GM12878 (cell line): ENCODE results near the gene STEAP2. TPM values are rescaled to one million over a fixed set of nuclear protein-coding genes. Genes with fewer than 3 reads are reported as not detected.

Source experiments
- ATAC-seq: fragments of 200-7000 bp; cut with Tn5 transposase; 3 replicates; pipeline ENCODE4 v1.9.1; 2020; ENCODE audit warnings: mild to moderate bottlenecking, moderate library complexity
- BruUV-seq: library from RNA; stranded (reverse); fragments of 400-500 nt; replicated peaks from 2 replicates; lab custom pipeline; 2021; lab: Mats Ljungman, UMichigan
- CTCF ChIA-PET: fragments of 300-600 bp; sonication (Branson Sonifier 250); formaldehyde crosslinking; extraction: SDS; loops from one replicate; lab custom pipeline; 2021; ENCODE audit warnings: inconsistent platforms; lab: Yijun Ruan, JAX
- POLR2A ChIA-PET: fragments of 350-600 bp; formaldehyde crosslinking; extraction: SDS; loops from one replicate; lab custom pipeline; 2021; ENCODE audit warnings: inconsistent platforms; lab: Charles Lee
- RAD21 ChIA-PET: fragments of 300-600 bp; sonication (Branson Sonifier 250); formaldehyde crosslinking; loops from one replicate; lab custom pipeline; 2023; ENCODE audit warnings: antibody characterized with exemption; ENCODE audit not compliant: unreplicated experiment; lab: Charles Lee
- SMC1A ChIA-PET: fragments of 300-600 bp; sonication (Branson Sonifier 250); formaldehyde crosslinking; loops from one replicate; lab custom pipeline; 2023; ENCODE audit not compliant: unreplicated experiment, uncharacterized antibody; lab: Charles Lee
- DNase-seq: peaks from one replicate; pipeline ENCODE4 v3.0.0-alpha.2; 2011; ENCODE audit warnings: low read depth, low spot score
- FAIRE-seq: peaks from 3 replicates; lab custom pipeline; 2011; peaks lifted over from hg19 to GRCh38; lab: Jason Lieb, UNC
- H2AFZ ChIP-seq: 2 replicates; pipeline ENCODE4 v1.6.0; 2011; ENCODE audit warnings: low read depth, low read length, control low read depth; ENCODE audit not compliant: control insufficient read depth
- H3K27ac ChIP-seq: 2 replicates; pipeline ENCODE4 v1.5.1; 2011; ENCODE audit warnings: control low read depth; ENCODE audit not compliant: control insufficient read depth, insufficient read depth
- H3K27me3 ChIP-seq, 2 experiments: replicated peaks in 1 of 2; 2 replicates each; pipeline versions ENCODE4 v1.6.0 to v1.6.1; 2011; ENCODE audit warnings: low read length in 1 of 2; ENCODE audit not compliant: control insufficient read depth in 2 of 2, insufficient read depth in 2 of 2
- H3K36me3 ChIP-seq, 2 experiments: 2 replicates each; pipeline ENCODE4 v1.5.1; 2011; ENCODE audit warnings: low read length in 1 of 2; ENCODE audit not compliant: control insufficient read depth in 2 of 2, insufficient read depth in 2 of 2
- H3K4me1 ChIP-seq: 2 replicates; pipeline ENCODE4 v1.6.1; 2011; ENCODE audit warnings: mild to moderate bottlenecking, low read length, moderate library complexity, mixed read lengths; ENCODE audit not compliant: control insufficient read depth, insufficient read depth
- H3K4me2 ChIP-seq: 2 replicates; pipeline ENCODE4 v1.6.0; 2011; ENCODE audit warnings: control low read depth; ENCODE audit not compliant: control insufficient read depth, insufficient read depth
- H3K4me3 ChIP-seq: fragments of 200-600 bp; sonication (generic); 2 replicates; pipeline ENCODE4 v1.5.1; 2016
- H3K79me2 ChIP-seq: 2 replicates; pipeline ENCODE4 v1.6.0; 2011; ENCODE audit warnings: low read length; ENCODE audit not compliant: control insufficient read depth, insufficient read depth
- H3K9ac ChIP-seq: 2 replicates; pipeline ENCODE4 v1.8.0; 2011; ENCODE audit warnings: low read length, control low read depth, mixed read lengths; ENCODE audit not compliant: control insufficient read depth, insufficient read depth
- H3K9me3 ChIP-seq: replicated peaks from 3 replicates; pipeline ENCODE4 v1.5.1; 2011; ENCODE audit warnings: mild to moderate bottlenecking, low read length; ENCODE audit not compliant: control insufficient read depth, insufficient read depth
- H4K20me1 ChIP-seq: 2 replicates; pipeline ENCODE4 v1.6.0; 2011; ENCODE audit not compliant: control insufficient read depth, insufficient read depth
- CREM ChIP-seq: IDR thresholded peaks from 2 replicates; pipeline ENCODE4 v1.6.1; 2014; ENCODE audit warnings: antibody characterized with exemption, low read depth
- EP300 ChIP-seq, 2 experiments: fragments of 150-350 bp in 1 of 2; IDR thresholded peaks; 2 replicates each; pipeline ENCODE4 v1.6.1; 2011 to 2012; ENCODE audit warnings: low read depth in 2 of 2, low read length in 2 of 2, borderline replicate concordance in 1 of 2, improper control_type of control experiment in 1 of 2, inconsistent platforms in 1 of 2; ENCODE audit not compliant: control insufficient read depth in 1 of 2
- GABPA ChIP-seq: IDR thresholded peaks from 2 replicates; pipeline ENCODE4 v1.6.1; 2014; ENCODE audit warnings: antibody characterized with exemption, low read depth, mild to moderate bottlenecking, inconsistent platforms
- JUNB ChIP-seq: IDR thresholded peaks from 2 replicates; pipeline ENCODE4 v1.6.1; 2016; ENCODE audit warnings: antibody characterized with exemption, mild to moderate bottlenecking
- ZNF217 ChIP-seq: fragments of 450-650 bp; IDR thresholded peaks from 2 replicates; pipeline ENCODE4 v1.6.1; 2017; ENCODE audit warnings: antibody characterized with exemption, mild to moderate bottlenecking
- WGBS: methylation state at CpG from one replicate; pipeline ENCODE4 v1.1.6; 2016; ENCODE audit warnings: low lambda C conversion rate; ENCODE audit not compliant: insufficient replicate concordance, insufficient coverage; ENCODE audit errors: missing lambda C conversion rate; 5-methylcytosine and 5-hydroxymethylcytosine counted together
- in situ Hi-C: fragments of 300-500 bp; cut with MboI; formaldehyde crosslinking; loops from 9 replicates; pipeline ENCODE4 v1.14.3; 2018; ENCODE audit warnings: mixed read lengths
- intact Hi-C: fragments of 100-400 bp; cut with micrococcal nuclease; formaldehyde crosslinking; loops from one replicate; pipeline ENCODE4 v1.14.2; 2022; ENCODE audit not compliant: unreplicated experiment
- polyA plus RNA-seq, 11 experiments: library from polyadenylated mRNA; depleted of rRNA in 4 of 11; unstranded in 6 of 11; stranded (reverse) in 5 of 11; fragments of >200 nt; fragmentation: Nextera tagmentation in 4 of 11; fragmentation: Illumina TruSeq in 1 of 11; extraction: Ambion mirVana in 4 of 11; extraction: Trizol in 1 of 11; gene quantifications; 1 replicate in 1 of 11; 2 replicates in 10 of 11; pipeline versions ENCODE4 v1.2.1 to v1.2.3, GENCODE V29; 2011 to 2016; ENCODE audit warnings: inconsistent platforms in 2 of 11, missing spikeins in 2 of 11, low read depth in 1 of 11
- total RNA-seq, 4 experiments: library from RNA; depleted of rRNA in 3 of 4; stranded (reverse); fragments of >200 nt in 3 of 4; fragmentation: Illumina TruSeq in 1 of 4; extraction: Trizol in 1 of 4; gene quantifications; 2 replicates each; pipeline versions ENCODE4 v1.2.1 to v1.2.3, GENCODE V29; 2013 to 2021
- TF ChIP-seq, protein P1 (sequence below): fragments of 450-650 bp; IDR thresholded peaks from 2 replicates; pipeline ENCODE4 v1.6.1; 2017; ENCODE audit warnings: mild to moderate bottlenecking, moderate library complexity
- TF ChIP-seq, protein P2 (sequence below): fragments of 450-650 bp; IDR thresholded peaks from 2 replicates; pipeline ENCODE4 v1.6.1; 2017; ENCODE audit warnings: low read depth, mild to moderate bottlenecking, moderate library complexity
- TF ChIP-seq, protein P3 (sequence below): fragments of 450-650 bp; conservative IDR thresholded peaks from 2 replicates; pipeline ENCODE4 v1.6.1; 2017; ENCODE audit warnings: mild to moderate bottlenecking, moderate library complexity

The STEAP2 gene
- total and polyA plus RNA-seq, 10 of the 15 experiments (the other 5 are each of a cell fraction or from before 2014, with no cell fraction given): 0.64 to 17.6 (median 1.8) TPM

DNA sequence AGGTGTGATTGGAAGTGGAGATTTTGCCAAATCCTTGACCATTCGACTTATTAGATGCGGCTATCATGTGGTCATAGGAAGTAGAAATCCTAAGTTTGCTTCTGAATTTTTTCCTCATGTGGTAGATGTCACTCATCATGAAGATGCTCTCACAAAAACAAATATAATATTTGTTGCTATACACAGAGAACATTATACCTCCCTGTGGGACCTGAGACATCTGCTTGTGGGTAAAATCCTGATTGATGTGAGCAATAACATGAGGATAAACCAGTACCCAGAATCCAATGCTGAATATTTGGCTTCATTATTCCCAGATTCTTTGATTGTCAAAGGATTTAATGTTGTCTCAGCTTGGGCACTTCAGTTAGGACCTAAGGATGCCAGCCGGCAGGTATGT lies 13.6 kb downstream of the STEAP2 start:
- Histone ChIP-seq H3K4me1 (no peaks in the 10 kb centered on the region), H3K9ac (no peak overlapping the region), H2AFZ (no peak overlapping the region), H3K27ac (no peak overlapping the region), H3K79me2 (no peaks in the 10 kb centered on the region), H3K4me2 (no peak overlapping the region), H3K36me3 (no peaks in the 10 kb centered on the region), H3K27me3 (no peaks in the 10 kb centered on the region), H3K4me3 (no peak overlapping the region), H4K20me1 (no peaks in the 10 kb centered on the region), H3K9me3 (no peaks in the 10 kb centered on the region)
- BruUV-seq: no TSS peak
- ChIA-PET POLR2A (interaction anchor here (3.3 to 5.7 kb wide), 2 partner anchors 11 to 13 kb away, joined by 14 to 40 read pairs; partner anchors contain the start of gene STEAP2), RAD21 (interaction anchor here (1.3 to 4.5 kb wide), 4 partner anchors 12 to 35 kb away, joined by 5 to 63 read pairs (median 25); partner anchors contain the start of genes CFAP69 and STEAP2), CTCF (interaction anchor here (2.5 to 8.3 kb wide), 2 partner anchors 13 to 71 kb away, joined by 11 to 67 read pairs; partner anchors contain the start of genes STEAP1 and STEAP2), SMC1A (interaction anchor here (1.0 to 12.3 kb wide), 6 partner anchors 7 to 71 kb away, joined by 3 to 116 read pairs (median 21); partner anchors contain the start of genes STEAP1 and STEAP2)
- 81% methylated on average over 3 of the region's 3 CpGs for WGBS
- FAIRE-seq: no peak
- intact Hi-C loops: no loop called here
- no peak for ATAC-seq
- TF ChIP-seq, protein P1, sequence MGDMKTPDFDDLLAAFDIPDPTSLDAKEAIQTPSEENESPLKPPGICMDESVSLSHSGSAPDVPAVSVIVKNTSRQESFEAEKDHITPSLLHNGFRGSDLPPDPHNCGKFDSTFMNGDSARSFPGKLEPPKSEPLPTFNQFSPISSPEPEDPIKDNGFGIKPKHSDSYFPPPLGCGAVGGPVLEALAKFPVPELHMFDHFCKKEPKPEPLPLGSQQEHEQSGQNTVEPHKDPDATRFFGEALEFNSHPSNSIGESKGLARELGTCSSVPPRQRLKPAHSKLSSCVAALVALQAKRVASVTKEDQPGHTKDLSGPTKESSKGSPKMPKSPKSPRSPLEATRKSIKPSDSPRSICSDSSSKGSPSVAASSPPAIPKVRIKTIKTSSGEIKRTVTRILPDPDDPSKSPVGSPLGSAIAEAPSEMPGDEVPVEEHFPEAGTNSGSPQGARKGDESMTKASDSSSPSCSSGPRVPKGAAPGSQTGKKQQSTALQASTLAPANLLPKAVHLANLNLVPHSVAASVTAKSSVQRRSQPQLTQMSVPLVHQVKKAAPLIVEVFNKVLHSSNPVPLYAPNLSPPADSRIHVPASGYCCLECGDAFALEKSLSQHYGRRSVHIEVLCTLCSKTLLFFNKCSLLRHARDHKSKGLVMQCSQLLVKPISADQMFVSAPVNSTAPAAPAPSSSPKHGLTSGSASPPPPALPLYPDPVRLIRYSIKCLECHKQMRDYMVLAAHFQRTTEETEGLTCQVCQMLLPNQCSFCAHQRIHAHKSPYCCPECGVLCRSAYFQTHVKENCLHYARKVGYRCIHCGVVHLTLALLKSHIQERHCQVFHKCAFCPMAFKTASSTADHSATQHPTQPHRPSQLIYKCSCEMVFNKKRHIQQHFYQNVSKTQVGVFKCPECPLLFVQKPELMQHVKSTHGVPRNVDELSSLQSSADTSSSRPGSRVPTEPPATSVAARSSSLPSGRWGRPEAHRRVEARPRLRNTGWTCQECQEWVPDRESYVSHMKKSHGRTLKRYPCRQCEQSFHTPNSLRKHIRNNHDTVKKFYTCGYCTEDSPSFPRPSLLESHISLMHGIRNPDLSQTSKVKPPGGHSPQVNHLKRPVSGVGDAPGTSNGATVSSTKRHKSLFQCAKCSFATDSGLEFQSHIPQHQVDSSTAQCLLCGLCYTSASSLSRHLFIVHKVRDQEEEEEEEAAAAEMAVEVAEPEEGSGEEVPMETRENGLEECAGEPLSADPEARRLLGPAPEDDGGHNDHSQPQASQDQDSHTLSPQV: no peak
- TF ChIP-seq GABPA (no peak), ZNF217 (no peak), CREM (no peak), JUNB (no peak), EP300 (IDR thresholded peaks at IDR 0.05; ENCODE audit: borderline replicate concordance in 1 of 2, control insufficient read depth in 1 of 2, low read depth in 2 of 2, low read length in 2 of 2) (no peak)
- TF ChIP-seq, protein P2, sequence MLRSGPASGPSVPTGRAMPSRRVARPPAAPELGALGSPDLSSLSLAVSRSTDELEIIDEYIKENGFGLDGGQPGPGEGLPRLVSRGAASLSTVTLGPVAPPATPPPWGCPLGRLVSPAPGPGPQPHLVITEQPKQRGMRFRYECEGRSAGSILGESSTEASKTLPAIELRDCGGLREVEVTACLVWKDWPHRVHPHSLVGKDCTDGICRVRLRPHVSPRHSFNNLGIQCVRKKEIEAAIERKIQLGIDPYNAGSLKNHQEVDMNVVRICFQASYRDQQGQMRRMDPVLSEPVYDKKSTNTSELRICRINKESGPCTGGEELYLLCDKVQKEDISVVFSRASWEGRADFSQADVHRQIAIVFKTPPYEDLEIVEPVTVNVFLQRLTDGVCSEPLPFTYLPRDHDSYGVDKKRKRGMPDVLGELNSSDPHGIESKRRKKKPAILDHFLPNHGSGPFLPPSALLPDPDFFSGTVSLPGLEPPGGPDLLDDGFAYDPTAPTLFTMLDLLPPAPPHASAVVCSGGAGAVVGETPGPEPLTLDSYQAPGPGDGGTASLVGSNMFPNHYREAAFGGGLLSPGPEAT: no peak
- TF ChIP-seq, protein P3, sequence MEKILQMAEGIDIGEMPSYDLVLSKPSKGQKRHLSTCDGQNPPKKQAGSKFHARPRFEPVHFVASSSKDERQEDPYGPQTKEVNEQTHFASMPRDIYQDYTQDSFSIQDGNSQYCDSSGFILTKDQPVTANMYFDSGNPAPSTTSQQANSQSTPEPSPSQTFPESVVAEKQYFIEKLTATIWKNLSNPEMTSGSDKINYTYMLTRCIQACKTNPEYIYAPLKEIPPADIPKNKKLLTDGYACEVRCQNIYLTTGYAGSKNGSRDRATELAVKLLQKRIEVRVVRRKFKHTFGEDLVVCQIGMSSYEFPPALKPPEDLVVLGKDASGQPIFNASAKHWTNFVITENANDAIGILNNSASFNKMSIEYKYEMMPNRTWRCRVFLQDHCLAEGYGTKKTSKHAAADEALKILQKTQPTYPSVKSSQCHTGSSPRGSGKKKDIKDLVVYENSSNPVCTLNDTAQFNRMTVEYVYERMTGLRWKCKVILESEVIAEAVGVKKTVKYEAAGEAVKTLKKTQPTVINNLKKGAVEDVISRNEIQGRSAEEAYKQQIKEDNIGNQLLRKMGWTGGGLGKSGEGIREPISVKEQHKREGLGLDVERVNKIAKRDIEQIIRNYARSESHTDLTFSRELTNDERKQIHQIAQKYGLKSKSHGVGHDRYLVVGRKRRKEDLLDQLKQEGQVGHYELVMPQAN: no peak
- DNase-seq: no peak
- in situ Hi-C loops: no loop called here
